GM23338 (cell line): ENCODE data around the gene DLG2. TPM values are rescaled to one million over a fixed set of nuclear protein-coding genes. Genes with fewer than 3 reads are reported as not detected.

Experiments used
- ATAC-seq: fragments of 200-7000 bp; cut with Tn5 transposase; 3 replicates; pipeline ENCODE4 v1.9.1; 2020
- DNase-seq: peaks from one replicate; pipeline ENCODE4 v3.0.0-alpha.2; 2015; ENCODE audit warnings: low spot score
- H2AFZ ChIP-seq: fragments of 200-600 bp; sonication (generic); 2 replicates; pipeline ENCODE4 v1.8.0; 2016; ENCODE audit warnings: antibody characterized with exemption, mild to moderate bottlenecking, moderate library complexity
- H3F3A ChIP-seq: fragments of 200-600 bp; sonication (generic); replicated peaks from 2 replicates; pipeline ENCODE4 v1.8.0; 2017; ENCODE audit warnings: antibody characterized with exemption, mixed run types, low read depth
- H3K27ac ChIP-seq: fragments of 200-600 bp; sonication (generic); 2 replicates; pipeline ENCODE4 v1.6.1; 2016; ENCODE audit warnings: low read depth
- H3K27me3 ChIP-seq: fragments of 200-600 bp; sonication (generic); 2 replicates; pipeline ENCODE4 v1.8.0; 2016; ENCODE audit warnings: mild to moderate bottlenecking, mixed run types, moderate library complexity; ENCODE audit not compliant: insufficient read depth
- H3K36me3 ChIP-seq: fragments of 200-600 bp; sonication (generic); 2 replicates; pipeline ENCODE4 v1.8.0; 2016; ENCODE audit warnings: mild to moderate bottlenecking; ENCODE audit not compliant: insufficient read depth
- H3K4me1 ChIP-seq: fragments of 200-600 bp; sonication (generic); 2 replicates; pipeline ENCODE4 v1.8.0; 2016; ENCODE audit warnings: mild to moderate bottlenecking, moderate library complexity; ENCODE audit not compliant: insufficient read depth
- H3K4me2 ChIP-seq: fragments of 200-600 bp; sonication (generic); 2 replicates; pipeline ENCODE4 v1.7.1; 2017; ENCODE audit warnings: mixed run types
- H3K4me3 ChIP-seq: fragments of 200-600 bp; sonication (generic); 2 replicates; pipeline ENCODE4 v1.6.1; 2016; ENCODE audit warnings: mixed run types
- H3K79me2 ChIP-seq: fragments of 200-600 bp; sonication (generic); replicated peaks from 2 replicates; pipeline ENCODE4 v1.8.0; 2017; ENCODE audit warnings: mild to moderate bottlenecking; ENCODE audit not compliant: insufficient read depth
- H3K9me2 ChIP-seq: fragments of 200-600 bp; sonication (generic); 2 replicates; pipeline ENCODE4 v1.8.0; 2017; ENCODE audit not compliant: insufficient read depth
- H4K20me1 ChIP-seq: fragments of 200-600 bp; sonication (generic); replicated peaks from 2 replicates; pipeline ENCODE4 v1.8.0; 2017; ENCODE audit warnings: mild to moderate bottlenecking; ENCODE audit not compliant: insufficient read depth
- H3K27ac Mint-ChIP-seq: 2 replicates; pipeline ENCODE4 v1.8.0; 2020; ENCODE audit warnings: inconsistent platforms, mild to moderate bottlenecking, moderate library complexity, mixed read lengths
- H3K27me3 Mint-ChIP-seq: 3 replicates; pipeline ENCODE4 v1.8.0; 2022; ENCODE audit warnings: low read depth, mild to moderate bottlenecking, moderate library complexity, mixed read lengths, inconsistent platforms; ENCODE audit not compliant: insufficient read depth, poor library complexity
- H3K36me3 Mint-ChIP-seq: 3 replicates; pipeline ENCODE4 v1.8.0; 2021; ENCODE audit warnings: low read depth, mild to moderate bottlenecking, inconsistent platforms, moderate library complexity, mixed read lengths
- H3K4me1 Mint-ChIP-seq: 3 replicates; pipeline ENCODE4 v1.8.0; 2020; ENCODE audit warnings: mild to moderate bottlenecking, inconsistent platforms, mixed read lengths
- H3K4me3 Mint-ChIP-seq: 3 replicates; pipeline ENCODE4 v1.8.0; 2021; ENCODE audit warnings: moderate library complexity, mild to moderate bottlenecking, inconsistent platforms, mixed read lengths
- H3K9me3 Mint-ChIP-seq: 3 replicates; pipeline ENCODE4 v1.8.0; 2020; ENCODE audit warnings: moderate library complexity, mild to moderate bottlenecking, inconsistent platforms, mixed read lengths
- CTCF ChIP-seq, 2 experiments: fragments of 200-600 bp in 1 of 2; sonication (generic) in 1 of 2; conservative IDR thresholded peaks; 2 replicates each; pipeline versions ENCODE4 v1.5.1 to v1.6.1; 2016 to 2017; ENCODE audit warnings: antibody characterized with exemption in 2 of 2, low read depth in 2 of 2, mild to moderate bottlenecking in 2 of 2, moderate library complexity in 1 of 2
- ZNF462 ChIP-seq: fragments of 250-450 bp; sonication (Bioruptor Pico); IDR thresholded peaks from 2 replicates; pipeline ENCODE4 v1.5.0; 2020; ENCODE audit warnings: mild to moderate bottlenecking, moderate library complexity
- polyA plus RNA-seq: library from polyadenylated mRNA; unstranded; fragments of >200 nt; fragmentation: Nextera tagmentation; extraction: Ambion mirVana; gene quantifications from 2 replicates; pipeline ENCODE4 v1.2.1, GENCODE V29; 2016
- total RNA-seq: library from RNA; depleted of rRNA; stranded (reverse); fragments of >200 nt; shearing (Covaris generic); gene quantifications from 2 replicates; pipeline ENCODE4 v1.2.3, GENCODE V29; 2014
- TF ChIP-seq, protein P1 (sequence below): IDR thresholded peaks from 2 replicates; pipeline ENCODE4 v1.6.1; 2016; ENCODE audit warnings: antibody characterized with exemption

Gene DLG2
- total and polyA plus RNA-seq, 2 experiments from 2014 or later: 19.8 to 21.5 TPM

GRCh38 chr11:83827940-83828554 is 1799.1 kb downstream of the DLG2 start:
- H3K36me3 Mint-ChIP-seq: no peaks in the 10 kb centered on the region
- Histone ChIP-seq H3K9me2 (no peaks in the 10 kb centered on the region), H2AFZ (no peak overlapping the region), H4K20me1 (no peaks in the 10 kb centered on the region), H3K4me3 (no peak overlapping the region), H3K4me1 (no peaks in the 10 kb centered on the region), H3K4me2 (no peak overlapping the region), H3K27ac (no peak overlapping the region), H3F3A (no peaks in the 10 kb centered on the region), H3K79me2 (no peaks in the 10 kb centered on the region), H3K36me3 (no peaks in the 10 kb centered on the region), H3K27me3 (no peaks in the 10 kb centered on the region)
- no peak overlapping the region for H3K27ac Mint-ChIP-seq
- H3K27me3 Mint-ChIP-seq: peaks cover 2% of the 10 kb centered on the region
- DNase-seq (peak; percentile 73), ATAC-seq (peak; percentile 65)
- TF ChIP-seq CTCF (conservative IDR thresholded peaks at IDR 0.05; ENCODE audit: low read depth in 2 of 2) (peak; percentile 75 to 76), ZNF462 (CRISPR knock-in tag) (no peak)
- TF ChIP-seq, protein P1, sequence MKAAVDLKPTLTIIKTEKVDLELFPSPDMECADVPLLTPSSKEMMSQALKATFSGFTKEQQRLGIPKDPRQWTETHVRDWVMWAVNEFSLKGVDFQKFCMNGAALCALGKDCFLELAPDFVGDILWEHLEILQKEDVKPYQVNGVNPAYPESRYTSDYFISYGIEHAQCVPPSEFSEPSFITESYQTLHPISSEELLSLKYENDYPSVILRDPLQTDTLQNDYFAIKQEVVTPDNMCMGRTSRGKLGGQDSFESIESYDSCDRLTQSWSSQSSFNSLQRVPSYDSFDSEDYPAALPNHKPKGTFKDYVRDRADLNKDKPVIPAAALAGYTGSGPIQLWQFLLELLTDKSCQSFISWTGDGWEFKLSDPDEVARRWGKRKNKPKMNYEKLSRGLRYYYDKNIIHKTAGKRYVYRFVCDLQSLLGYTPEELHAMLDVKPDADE: no peak
- no peak overlapping the region for H3K4me3 Mint-ChIP-seq
- H3K9me3 Mint-ChIP-seq: no peaks in the 10 kb centered on the region
- H3K4me1 Mint-ChIP-seq: no peaks in the 10 kb centered on the region
